Chondrocyte (in vitro differentiated cells): ENCODE data around the gene DGKA. TPM values are rescaled to one million over a fixed set of nuclear protein-coding genes. Genes with fewer than 3 reads are reported as not detected.

Experiments used
- DNase-seq: peaks from one replicate; pipeline ENCODE4 v3.0.0; 2021; ENCODE audit warnings: mixed read lengths, low spot score
- H3K27ac Mint-ChIP-seq: one replicate; pipeline ENCODE4 v1.8.0; 2021; ENCODE audit warnings: mild to moderate bottlenecking, moderate library complexity, mixed read lengths; ENCODE audit not compliant: unreplicated experiment
- H3K27me3 Mint-ChIP-seq: 2 replicates; pipeline ENCODE4 v1.8.0; 2021; ENCODE audit warnings: low read depth, mixed read lengths
- H3K36me3 Mint-ChIP-seq: 2 replicates; pipeline ENCODE4 v1.8.0; 2021; ENCODE audit warnings: low read depth, mixed read lengths
- H3K4me1 Mint-ChIP-seq: 2 replicates; pipeline ENCODE4 v1.8.0; 2021; ENCODE audit warnings: low read depth, mild to moderate bottlenecking, mixed read lengths
- H3K4me3 Mint-ChIP-seq: one replicate; pipeline ENCODE4 v1.8.0; 2021; ENCODE audit warnings: mild to moderate bottlenecking, moderate library complexity, mixed read lengths; ENCODE audit not compliant: unreplicated experiment
- H3K9me3 Mint-ChIP-seq: 2 replicates; pipeline ENCODE4 v1.8.0; 2021; ENCODE audit warnings: low read depth, mixed read lengths
- CTCF ChIP-seq: fragments of 200-600 bp; sonication (generic); IDR thresholded peaks from 2 replicates; pipeline ENCODE4 v1.5.0; 2021; ENCODE audit warnings: antibody characterized with exemption, mild to moderate bottlenecking, moderate library complexity
- long read RNA-seq: library from polyadenylated mRNA; stranded (forward); transcript quantifications from one replicate; pipeline ENCODE4 v2.0.0, GENCODE V29; 2021
- total RNA-seq: library from RNA; stranded (reverse); gene quantifications from 3 replicates; pipeline ENCODE4 v1.2.1, GENCODE V29; 2021

The DGKA gene
- total RNA-seq = 65.8 to 118 TPM (median 66.4 TPM) in 3 replicates
- long read RNA-seq, transcript DGKA-202 (24 exons, 2,770 nt) = major isoform, 19 of 80 reads
- long read RNA-seq, partial matches to known transcripts = 4 of 80 reads
- long read RNA-seq, other reads (novel, unspliced or antisense) = 54 of 80 reads

GRCh38 chr12:55930771-55931316, at the start of gene DGKA:
Gene DGKA, plus strand, starts transcription at chr12:55931162. Its CDS starts 5,342 bp downstream, at chr12:55936504.
- H3K27ac Mint-ChIP-seq = peak within 1 kb of the TSS; percentile 99
- H3K4me3 Mint-ChIP-seq = peak within 1 kb of the TSS; percentile 96
- TF ChIP-seq CTCF = peak; percentile 83
- no peaks in the 10 kb centered on the region for H3K9me3 Mint-ChIP-seq
- DNase-seq = no peak
- H3K4me1 Mint-ChIP-seq = peaks cover 64% of the 10 kb centered on the region
- H3K27me3 Mint-ChIP-seq = no peaks in the 10 kb centered on the region
- H3K36me3 Mint-ChIP-seq = no peaks in the 10 kb centered on the region

- H3K4me1 Mint-ChIP-seq = peaks cover 6% of the 10 kb centered on the region
- H3K36me3 Mint-ChIP-seq = no peaks in the 10 kb centered on the region
- no peak overlapping the region for H3K27ac Mint-ChIP-seq
- DNase-seq = no peak
- no peaks in the 10 kb centered on the region for H3K27me3 Mint-ChIP-seq
- no peak for TF ChIP-seq CTCF
- H3K9me3 Mint-ChIP-seq = no peaks in the 10 kb centered on the region
- no peak overlapping the region for H3K4me3 Mint-ChIP-seq
Observed at GRCh38 chr12:55885113-55885512, 45.8 kb upstream of the DGKA start.

- no peak for TF ChIP-seq CTCF
- Mint-ChIP-seq H3K4me3 (no peak overlapping the region), H3K9me3 (no peaks in the 10 kb centered on the region), H3K36me3 (no peaks in the 10 kb centered on the region), H3K27me3 (no peaks in the 10 kb centered on the region), H3K4me1 (no peaks in the 10 kb centered on the region), H3K27ac (no peak overlapping the region)
- DNase-seq = no peak
Observed at GRCh38 chr12:55891310-55891709, 39.7 kb upstream of the DGKA start.

GRCh38 chr12:55893723-55894122, 37.2 kb upstream of the DGKA start:
- H3K27ac Mint-ChIP-seq = no peak overlapping the region
- H3K9me3 Mint-ChIP-seq = no peaks in the 10 kb centered on the region
- TF ChIP-seq CTCF = no peak
- no peaks in the 10 kb centered on the region for H3K4me1 Mint-ChIP-seq
- no peaks in the 10 kb centered on the region for H3K27me3 Mint-ChIP-seq
- DNase-seq = no peak
- H3K4me3 Mint-ChIP-seq = no peak overlapping the region
- H3K36me3 Mint-ChIP-seq = no peaks in the 10 kb centered on the region

GRCh38 chr12:55899082-55899481, 31.9 kb upstream of the DGKA start:
- Mint-ChIP-seq H3K4me1 (no peaks in the 10 kb centered on the region), H3K27me3 (no peaks in the 10 kb centered on the region), H3K4me3 (no peak overlapping the region), H3K9me3 (no peaks in the 10 kb centered on the region), H3K27ac (no peak overlapping the region), H3K36me3 (peaks cover 10% of the 10 kb centered on the region)
- no peak for DNase-seq
- peak; percentile 8 for TF ChIP-seq CTCF
